Stimulated activated CD4-positive, alpha-beta T cell treated with anti-CD3 and anti-CD28 coated beads, Interleukin-1b, Interleukin-23, amount 100 ng/mL, for 1 hour (primary cell): ENCODE data around the gene RESP18.
"Not testable (repeated sequence)": the region's sequence is repeated elsewhere in the genome, so short reads cannot be mapped to it uniquely, and the experiment has no call there.

Source experiments
- DNase-seq, 2 donors: peaks; one replicate each; pipeline ENCODE4 v3.0.0-alpha.2; 2020; ENCODE audit warnings: low read depth in 2 of 2

Gene RESP18

GRCh38 chr2:219292616-219293015 is 39.9 kb downstream of the RESP18 start:
- DNase-seq: no peak

- DNase-seq: no peak
Observed at GRCh38 chr2:219291910-219292490, 40.5 kb downstream of the RESP18 start.

GRCh38 chr2:219291394-219291793 is 41.1 kb downstream of the RESP18 start:
- DNase-seq: no peak

DNA sequence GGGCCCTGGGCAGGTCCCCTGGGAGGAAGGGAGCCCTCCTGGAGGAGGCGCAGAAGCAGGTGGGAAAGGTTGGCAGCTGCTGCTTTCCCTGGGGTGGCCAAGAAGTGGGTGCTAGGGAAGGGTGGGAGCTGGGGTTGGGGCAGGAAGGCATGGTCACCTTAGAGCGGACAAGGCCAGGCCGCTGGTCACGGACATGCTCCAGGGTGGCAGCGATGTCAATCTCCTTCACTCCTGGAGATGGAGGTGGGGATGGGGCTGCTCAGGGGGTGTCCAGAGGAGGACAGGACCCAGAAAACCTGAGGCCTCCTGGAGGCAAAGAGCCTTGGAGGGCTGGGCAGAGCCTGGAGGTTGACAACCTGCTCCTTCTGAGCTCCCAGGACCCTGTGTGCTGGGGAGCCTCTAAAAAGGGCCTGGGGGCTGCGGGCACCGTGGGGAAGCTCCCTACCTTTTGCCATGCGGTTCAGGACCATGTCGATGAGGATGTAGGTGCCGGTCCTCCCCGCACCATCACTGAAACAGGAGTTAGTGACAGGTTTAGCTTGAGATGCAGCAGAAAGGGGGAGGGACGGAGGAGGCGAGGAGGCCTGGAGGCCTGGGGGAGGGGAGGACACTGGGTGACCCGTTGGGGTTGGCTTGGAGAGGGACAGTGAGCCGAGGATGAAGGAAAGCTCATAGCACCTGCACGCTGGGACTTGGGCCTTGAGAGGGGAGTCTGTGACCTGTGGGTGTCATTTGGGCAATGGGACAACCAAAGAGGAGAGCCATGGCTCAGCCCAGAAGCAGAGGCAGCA is 42.0 kb downstream of the RESP18 start:
- DNase-seq: no peak

- no peak for DNase-seq
Observed at GRCh38 chr2:219289537-219290361, 42.8 kb downstream of the RESP18 start.

GRCh38 chr2:219289195-219289536 is 43.4 kb downstream of the RESP18 start:
- DNase-seq: no peak

GRCh38 chr2:219287580-219288265 is 44.8 kb downstream of the RESP18 start:
- no peak for DNase-seq

DNA sequence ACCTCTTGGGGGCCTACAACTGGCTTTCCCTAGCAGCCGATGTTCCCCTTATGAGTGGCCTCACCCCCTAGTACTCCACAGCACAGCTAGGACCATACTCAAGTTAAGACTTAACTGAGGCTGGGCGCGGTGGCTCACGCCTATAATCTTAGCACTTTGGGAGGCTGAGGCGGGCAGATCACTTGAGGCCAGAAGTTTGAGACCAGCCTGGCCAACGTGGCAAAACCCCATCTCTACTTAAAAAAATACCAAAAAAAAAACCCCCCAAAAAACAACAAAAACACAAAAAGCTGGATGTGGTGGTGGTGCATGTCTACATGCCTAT is 45.5 kb downstream of the RESP18 start:
- not testable (repeated sequence) for DNase-seq

DNA sequence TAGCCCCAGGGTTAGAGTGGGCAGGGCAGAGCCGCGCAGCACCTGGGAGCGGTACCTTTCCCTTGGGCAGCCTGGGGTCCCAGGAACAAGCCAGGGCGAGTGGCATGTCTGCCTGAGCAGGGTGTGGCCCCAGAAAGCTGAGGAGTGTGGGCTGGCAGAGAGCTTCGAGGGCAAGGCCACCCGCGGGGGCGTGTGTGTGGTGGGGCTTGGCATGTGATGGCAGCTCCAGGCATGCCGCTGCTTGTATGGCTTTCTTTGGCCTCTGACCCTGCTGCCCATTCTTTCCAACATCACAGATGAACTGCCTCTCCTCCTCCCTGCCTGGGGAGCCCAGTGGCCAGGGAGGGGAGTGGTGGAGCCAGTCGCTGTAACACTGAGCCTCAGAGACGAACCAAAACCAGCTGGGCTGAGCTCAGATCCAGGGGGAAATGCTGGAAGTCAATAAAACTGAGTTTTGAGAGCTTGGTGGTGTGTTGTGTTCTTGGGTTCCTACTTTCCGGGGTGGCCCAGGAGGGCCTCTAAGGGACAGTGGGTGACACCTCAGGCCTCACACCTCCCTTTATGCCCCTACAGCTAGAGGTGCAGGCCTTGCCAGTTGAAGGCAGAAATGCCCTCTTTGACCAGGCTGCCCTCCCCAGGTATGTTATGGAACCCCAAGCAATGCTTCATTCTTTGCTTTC is 46.0 kb downstream of the RESP18 start:
- DNase-seq: no peak

DNA sequence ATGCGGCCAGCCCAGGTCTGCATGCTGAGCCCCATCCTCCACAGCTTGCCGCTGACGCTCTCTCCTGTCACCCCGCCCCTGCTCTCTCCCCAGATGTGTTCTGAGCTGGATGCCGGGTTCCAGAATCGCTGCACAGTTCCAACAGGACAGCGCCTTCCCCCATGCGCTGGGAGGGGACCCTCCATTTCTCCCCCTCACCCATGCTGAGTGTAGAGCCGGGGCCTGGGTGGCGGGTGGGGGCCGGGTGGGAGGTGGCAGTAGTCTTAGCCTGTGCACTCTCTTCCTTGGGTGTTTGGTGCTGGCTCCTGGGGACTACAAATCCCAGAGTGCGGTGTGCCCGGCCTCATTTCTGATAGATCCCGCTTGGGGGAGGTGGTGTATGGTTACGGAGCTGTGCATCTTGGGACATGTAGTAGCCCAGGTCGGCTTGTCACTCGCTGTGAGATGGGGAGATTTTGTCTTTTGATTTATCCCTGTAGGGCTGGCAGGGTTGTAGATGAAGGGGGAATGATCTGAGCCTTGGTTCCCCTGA is 46.6 kb downstream of the RESP18 start:
- no peak for DNase-seq

- no peak for DNase-seq
Observed at GRCh38 chr2:219285373-219285735, 47.2 kb downstream of the RESP18 start.

DNA sequence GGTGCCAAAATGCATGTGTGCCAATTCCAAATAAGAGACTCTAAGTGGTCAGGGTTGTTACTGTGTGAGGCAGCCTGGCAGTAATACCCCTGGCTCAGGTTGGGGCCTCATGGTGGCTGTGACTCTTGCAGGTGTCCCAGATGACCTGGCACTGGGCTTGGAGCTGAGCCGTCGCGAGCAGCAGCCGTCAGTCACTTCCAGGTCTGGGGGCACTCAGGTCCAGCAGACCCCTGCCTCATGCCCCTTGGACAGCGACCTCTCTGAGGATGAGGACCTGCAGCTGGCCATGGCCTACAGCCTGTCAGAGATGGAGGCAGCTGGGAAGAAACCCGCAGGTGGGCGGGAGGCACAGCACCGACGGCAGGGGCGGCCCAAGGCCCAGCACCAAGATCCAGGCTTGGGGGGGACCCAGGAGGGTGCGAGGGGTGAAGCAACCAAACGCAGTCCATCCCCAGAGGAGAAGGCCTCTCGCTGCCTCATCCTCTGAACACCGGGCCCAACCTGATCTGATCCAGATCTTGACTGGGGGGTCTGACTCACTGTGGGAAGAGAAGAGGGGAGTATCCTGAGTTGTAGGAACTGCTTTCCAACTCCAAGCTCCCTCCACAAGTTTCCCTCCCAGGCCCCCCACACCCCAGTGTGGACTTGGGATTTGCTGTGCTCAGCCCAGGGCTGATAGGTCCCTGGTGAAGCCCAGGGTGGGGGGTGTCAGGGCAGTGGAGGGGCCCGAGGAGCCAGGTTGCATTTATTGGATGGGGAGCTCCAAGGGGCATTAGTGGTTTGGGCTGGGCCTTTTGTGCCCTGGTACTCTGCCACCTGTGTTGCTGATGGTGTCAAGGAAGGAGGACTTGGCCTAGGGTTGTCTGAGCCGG is 47.8 kb downstream of the RESP18 start:
- no peak for DNase-seq

DNA sequence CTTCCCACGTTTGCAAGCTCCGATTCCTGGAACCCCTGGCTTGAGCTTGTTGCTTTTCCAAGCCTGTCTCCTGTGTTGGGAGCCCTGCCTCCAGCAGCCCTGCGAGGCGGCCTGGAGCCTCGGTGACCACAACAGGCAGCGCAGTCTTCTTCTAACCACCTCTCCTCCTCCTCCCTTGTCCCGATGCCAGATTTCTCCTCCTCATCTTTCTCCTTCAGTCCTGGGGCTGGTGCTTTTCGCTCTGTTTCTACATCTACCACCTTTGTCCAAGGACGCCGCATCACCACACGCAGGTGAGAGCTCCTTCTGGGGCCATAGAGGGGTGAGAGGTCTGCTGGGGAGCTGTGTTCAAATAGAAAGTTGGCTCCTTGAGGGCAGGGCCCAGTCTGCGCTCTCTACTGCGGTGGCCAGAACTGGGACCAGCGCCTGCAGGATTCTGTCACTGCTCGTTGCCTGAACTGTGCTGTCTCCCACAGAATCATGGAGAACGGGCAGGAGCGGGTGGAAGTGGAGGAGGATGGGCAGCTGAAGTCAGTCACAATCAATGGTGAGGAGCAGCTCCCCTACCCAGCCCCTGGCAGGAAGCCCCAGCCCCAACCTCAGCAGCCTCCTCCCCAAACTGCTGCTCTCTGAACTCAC is 49.5 kb downstream of the RESP18 start:
- no peak for DNase-seq

DNA sequence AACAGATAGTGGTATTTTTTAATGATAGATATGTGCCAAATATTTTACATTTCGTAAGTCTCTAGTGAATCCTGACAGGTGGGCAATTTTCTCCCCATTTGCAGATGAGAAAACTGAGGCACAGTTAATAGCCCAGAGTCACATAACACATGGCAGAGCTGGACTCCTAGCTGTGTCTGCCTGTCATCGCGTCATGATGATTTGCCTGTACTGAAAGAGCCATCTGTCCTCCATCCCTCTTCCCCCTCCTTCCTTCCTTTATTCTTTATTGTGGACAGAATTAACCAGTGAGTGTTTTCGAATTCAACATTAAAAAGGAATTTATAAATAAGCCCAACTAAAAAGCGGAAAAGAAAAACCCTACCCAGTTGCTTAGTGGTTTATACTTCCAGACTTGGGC is 50.2 kb downstream of the RESP18 start:
- DNase-seq: no peak

DNA sequence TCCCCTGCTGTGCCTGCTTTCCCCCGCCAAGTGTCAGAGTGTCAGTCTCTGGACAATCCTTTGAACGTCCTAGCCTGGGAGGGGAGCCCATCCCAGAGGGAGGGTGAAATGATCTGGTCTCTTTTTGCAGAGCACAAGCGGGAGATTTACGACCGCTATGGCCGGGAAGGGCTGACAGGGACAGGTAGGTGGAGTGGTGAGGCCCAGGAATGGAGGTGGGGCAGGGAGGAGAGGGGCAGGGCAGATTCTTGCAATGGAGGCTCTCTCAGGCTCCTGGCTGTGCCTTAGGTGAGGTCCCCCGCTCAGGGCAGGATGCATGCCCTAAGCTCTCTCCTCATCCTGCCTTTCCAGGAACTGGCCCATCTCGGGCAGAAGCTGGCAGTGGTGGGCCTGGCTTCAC is 51.0 kb downstream of the RESP18 start:
- DNase-seq: no peak

GRCh38 chr2:219280651-219281050 is 51.9 kb downstream of the RESP18 start:
- no peak for DNase-seq

- no peak for DNase-seq
Observed at GRCh38 chr2:219279916-219280516, 52.5 kb downstream of the RESP18 start.

- peak; percentile 95 to 96 for DNase-seq
Observed at GRCh38 chr2:219279151-219279915, 53.2 kb downstream of the RESP18 start, which contains the start of gene DNAJB2. Gene DNAJB2 (plus strand): TSS chr2:219279366. CDS start chr2:219279834, 468 bp downstream.

GRCh38 chr2:219278655-219279150 is 53.8 kb downstream of the RESP18 start:
- no peak for DNase-seq
